ENCODE results near the gene FAM167B.

DNA sequence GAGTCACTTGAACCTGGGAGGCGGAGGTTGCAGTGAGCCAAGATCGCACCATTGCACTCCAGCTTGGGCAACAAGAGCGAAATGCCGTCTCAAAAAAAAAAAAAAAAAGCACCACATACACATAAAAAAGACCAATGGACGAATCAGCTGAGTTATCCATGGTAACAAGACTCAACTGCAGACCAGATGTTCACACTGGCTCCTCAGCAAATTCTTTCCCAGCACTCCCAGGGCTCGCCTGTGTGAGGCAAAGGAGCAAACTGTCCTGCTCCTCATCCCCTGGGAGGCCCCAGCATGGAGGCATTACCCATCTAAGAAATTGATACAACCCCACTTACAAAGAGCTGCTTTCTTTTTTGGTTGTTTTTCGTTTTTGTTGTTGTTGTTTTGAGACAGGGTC is 28.0 kb upstream of the FAM167B start:
- no peak for TF ChIP-seq POLR2A (IDR thresholded peaks at IDR 0.05)
- TF ChIP-seq, protein P1, sequence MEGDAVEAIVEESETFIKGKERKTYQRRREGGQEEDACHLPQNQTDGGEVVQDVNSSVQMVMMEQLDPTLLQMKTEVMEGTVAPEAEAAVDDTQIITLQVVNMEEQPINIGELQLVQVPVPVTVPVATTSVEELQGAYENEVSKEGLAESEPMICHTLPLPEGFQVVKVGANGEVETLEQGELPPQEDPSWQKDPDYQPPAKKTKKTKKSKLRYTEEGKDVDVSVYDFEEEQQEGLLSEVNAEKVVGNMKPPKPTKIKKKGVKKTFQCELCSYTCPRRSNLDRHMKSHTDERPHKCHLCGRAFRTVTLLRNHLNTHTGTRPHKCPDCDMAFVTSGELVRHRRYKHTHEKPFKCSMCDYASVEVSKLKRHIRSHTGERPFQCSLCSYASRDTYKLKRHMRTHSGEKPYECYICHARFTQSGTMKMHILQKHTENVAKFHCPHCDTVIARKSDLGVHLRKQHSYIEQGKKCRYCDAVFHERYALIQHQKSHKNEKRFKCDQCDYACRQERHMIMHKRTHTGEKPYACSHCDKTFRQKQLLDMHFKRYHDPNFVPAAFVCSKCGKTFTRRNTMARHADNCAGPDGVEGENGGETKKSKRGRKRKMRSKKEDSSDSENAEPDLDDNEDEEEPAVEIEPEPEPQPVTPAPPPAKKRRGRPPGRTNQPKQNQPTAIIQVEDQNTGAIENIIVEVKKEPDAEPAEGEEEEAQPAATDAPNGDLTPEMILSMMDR (IDR thresholded peaks at IDR 0.05) = no peak

All from ovary (tissue), 3 donors.